Measurements from ENCODE around the gene CCT7. TPM values are rescaled to one million over a fixed set of nuclear protein-coding genes. Genes with fewer than 3 reads are reported as not detected.

Gene CCT7
- total RNA-seq, 1 donor from 2014 or later: 192 TPM

DNA sequence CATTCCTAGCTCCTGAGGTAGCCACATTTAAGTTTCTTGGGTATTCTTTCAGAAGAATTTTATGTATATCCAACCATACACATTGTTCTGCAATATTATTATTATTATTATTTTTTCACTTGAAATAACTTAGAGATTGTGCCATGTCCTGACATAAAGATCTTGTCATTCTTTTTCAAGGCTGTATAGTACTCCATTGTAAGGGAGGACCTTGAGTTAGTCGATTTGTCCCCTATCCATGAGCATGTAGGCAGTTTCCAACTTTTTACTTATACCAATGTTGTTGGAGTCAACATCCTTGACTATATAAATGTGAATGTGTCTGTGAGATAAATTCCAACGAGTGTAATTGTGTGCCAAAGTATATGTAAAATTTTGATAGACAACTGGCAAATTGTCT, 60.1 kb downstream of the CCT7 start:
- no peak for DNase-seq

DNA sequence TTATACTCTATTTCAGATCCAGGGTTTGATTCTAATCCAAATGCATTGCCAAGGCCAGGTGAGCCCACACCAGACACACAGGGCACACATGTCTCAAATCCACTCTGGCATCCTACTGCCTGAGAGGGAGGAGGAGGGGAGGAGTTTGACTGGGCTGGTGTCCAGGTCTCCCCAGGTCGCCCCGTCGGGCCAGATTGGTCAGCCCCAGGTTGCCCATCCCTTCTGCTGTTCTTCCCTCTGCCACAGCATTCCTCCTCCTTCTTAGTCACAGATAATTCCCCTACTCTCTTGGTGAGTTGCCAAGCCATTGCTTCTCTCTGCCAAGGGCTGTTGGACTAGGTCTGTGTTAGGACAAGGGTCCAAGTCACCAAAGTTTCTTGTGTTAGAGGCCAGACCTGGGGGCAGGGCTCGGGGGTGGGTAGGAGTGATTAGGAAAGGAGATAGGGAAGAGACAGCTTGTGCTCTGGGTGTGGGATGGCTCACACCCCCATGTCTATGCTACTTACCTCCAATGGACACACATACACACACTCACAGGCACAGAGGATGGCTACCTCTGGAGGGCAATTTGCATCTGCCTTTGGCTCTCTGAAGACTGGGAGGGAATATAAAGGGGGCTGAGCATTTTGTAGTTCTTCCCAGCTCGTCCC, 61.8 kb downstream of the CCT7 start:
- no peak for DNase-seq

- DNase-seq: no peak
Observed at GRCh38 chr2:73297151-73297559, 63.0 kb downstream of the CCT7 start.

- DNase-seq: no peak
Observed at GRCh38 chr2:73297586-73297985, 63.5 kb downstream of the CCT7 start.

DNA sequence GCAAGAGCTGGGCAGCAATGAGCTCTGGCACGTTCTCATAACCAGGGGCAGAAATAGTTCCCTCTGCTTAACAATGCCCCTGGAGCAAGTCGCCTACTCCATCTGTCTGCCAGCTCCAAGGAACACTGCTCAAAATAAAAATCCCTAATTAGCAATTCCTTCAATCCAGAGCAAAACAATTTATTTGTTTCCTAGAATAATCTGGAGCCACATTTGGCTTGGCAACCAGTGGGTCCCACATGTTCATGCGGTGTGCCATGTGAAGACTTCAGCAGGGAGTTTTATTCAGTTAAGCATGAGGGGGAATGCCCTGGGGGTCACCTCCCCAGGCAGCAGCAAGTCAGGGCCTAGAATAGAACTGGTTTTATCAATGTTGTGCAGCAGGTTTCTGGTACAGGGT, 66.8 kb downstream of the CCT7 start:
- DNase-seq: no peak

- DNase-seq: no peak
Observed at GRCh38 chr2:73301636-73302035, 67.5 kb downstream of the CCT7 start.

Small RNAs within 50 kb of the gene (small RNA-seq; reads per million reads assigned to genes)
- gene RNU6-111P (ENCODE audit: low replicate concordance): not detected

Other genes starting within 250 kb of the CCT7 start
- 7.3 TPM for gene SFXN5, start 162.6 kb upstream of the CCT7 start, total RNA-seq
- 24.3 TPM for gene RAB11FIP5, start 121.4 kb upstream of the CCT7 start, total RNA-seq
- gene NOTO, start 31.7 kb upstream of the CCT7 start, total RNA-seq: not detected
- 28.4 TPM for gene SMYD5, start 20.1 kb upstream of the CCT7 start, total RNA-seq
- gene PRADC1, start 1.1 kb upstream of the CCT7 start, total RNA-seq: 49.1 TPM
- 0.41 TPM for gene FBXO41, start 50.2 kb downstream of the CCT7 start, total RNA-seq
- gene EGR4, start 59.2 kb downstream of the CCT7 start, total RNA-seq: not detected
- 37.3 TPM for gene ALMS1, start 151.5 kb downstream of the CCT7 start, total RNA-seq